Keratinocyte (primary cell): ENCODE data around the gene MLF1. TPM values are rescaled to one million over a fixed set of nuclear protein-coding genes. Genes with fewer than 3 reads are reported as not detected.

Experiments
- DNase-seq: peaks from one replicate; pipeline ENCODE4 v3.0.0-alpha.2; 2011; ENCODE audit warnings: low read depth, missing footprints, low spot score
- FAIRE-seq: peaks from 2 replicates; lab custom pipeline; 2011; peaks lifted over from hg19 to GRCh38; lab: Jason Lieb, UNC
- H2AFZ ChIP-seq: 2 replicates; pipeline ENCODE4 v1.6.0; 2012; ENCODE audit warnings: low read length, control low read depth, inconsistent platforms; ENCODE audit not compliant: control insufficient read depth
- H3K27ac ChIP-seq: 2 replicates; pipeline ENCODE4 v1.5.1; 2011; ENCODE audit warnings: low read length; ENCODE audit not compliant: control insufficient read depth, insufficient read depth
- H3K27me3 ChIP-seq: 3 replicates; pipeline ENCODE4 v1.6.0; 2011; ENCODE audit warnings: low read length; ENCODE audit not compliant: control insufficient read depth, insufficient read depth; ENCODE audit errors: extremely low read depth
- H3K36me3 ChIP-seq, 2 experiments: 2 replicates in 1 of 2; 3 replicates in 1 of 2; pipeline ENCODE4 v1.5.1; 2011; ENCODE audit warnings: low read length in 2 of 2, mild to moderate bottlenecking in 1 of 2; ENCODE audit not compliant: control insufficient read depth in 2 of 2, insufficient read depth in 2 of 2; ENCODE audit errors: extremely low read depth in 1 of 2
- H3K4me1 ChIP-seq: 3 replicates; pipeline ENCODE4 v1.5.1; 2011; ENCODE audit warnings: low read length; ENCODE audit not compliant: control insufficient read depth, insufficient read depth; ENCODE audit errors: extremely low read depth
- H3K4me2 ChIP-seq: 3 replicates; pipeline ENCODE4 v1.6.0; 2011; ENCODE audit warnings: low read depth, low read length; ENCODE audit not compliant: control insufficient read depth, insufficient read depth; ENCODE audit errors: extremely low read depth
- H3K4me3 ChIP-seq, 3 experiments: fragments of 200-600 bp in 1 of 3; sonication (generic) in 1 of 3; 2 replicates in 2 of 3; 3 replicates in 1 of 3; pipeline ENCODE4 v1.5.1; 2011 to 2016; ENCODE audit warnings: low read length in 3 of 3, mild to moderate bottlenecking in 3 of 3, control low read depth in 2 of 3, inconsistent platforms in 1 of 3, low read depth in 1 of 3, mixed read lengths in 1 of 3, mixed run types in 1 of 3, moderate library complexity in 1 of 3; ENCODE audit not compliant: control insufficient read depth in 2 of 3, insufficient read depth in 2 of 3; ENCODE audit errors: extremely low read depth in 1 of 3
- H3K79me2 ChIP-seq: 2 replicates; pipeline ENCODE4 v1.6.0; 2012; ENCODE audit warnings: low read length; ENCODE audit not compliant: control insufficient read depth, insufficient read depth
- H3K9ac ChIP-seq: 3 replicates; pipeline ENCODE4 v1.6.0; 2011; ENCODE audit warnings: low read length; ENCODE audit not compliant: control insufficient read depth, insufficient read depth; ENCODE audit errors: extremely low read depth
- H3K9me1 ChIP-seq: 3 replicates; pipeline ENCODE4 v1.6.0; 2011; ENCODE audit warnings: low read length; ENCODE audit not compliant: control insufficient read depth, insufficient read depth; ENCODE audit errors: extremely low read depth
- H3K9me3 ChIP-seq: 2 replicates; pipeline ENCODE4 v1.5.1; 2012; ENCODE audit warnings: low read depth, low read length; ENCODE audit not compliant: control insufficient read depth
- H4K20me1 ChIP-seq: 3 replicates; pipeline ENCODE4 v1.6.0; 2011; ENCODE audit warnings: low read length; ENCODE audit not compliant: control insufficient read depth, insufficient read depth; ENCODE audit errors: extremely low read depth
- CTCF ChIP-seq, 3 experiments: IDR thresholded peaks in 1 of 3; conservative IDR thresholded peaks in 1 of 3; optimal IDR thresholded peaks in 1 of 3; 2 replicates in 2 of 3; 3 replicates in 1 of 3; pipeline versions ENCODE3 to v1.5.1; 2011; ENCODE audit warnings: low read length in 3 of 3, mild to moderate bottlenecking in 3 of 3, moderate library complexity in 2 of 3, control low read depth in 1 of 3, inconsistent platforms in 1 of 3; ENCODE audit not compliant: insufficient read depth in 2 of 3; ENCODE audit errors: extremely low read depth in 1 of 3
- EZH2 ChIP-seq: IDR thresholded peaks from one replicate; pipeline ENCODE4 v1.6.1; 2012; ENCODE audit warnings: inconsistent platforms, mild to moderate bottlenecking, low read length, moderate library complexity
- dilution Hi-C: fragments of 300-500 bp; cut with MboI; formaldehyde crosslinking; loops from one replicate; pipeline ENCODE4 v1.7.0; 2020; ENCODE audit warnings: low sequenced_read_pairs; ENCODE audit not compliant: extremely low pct_ligation_motif_present
- polyA plus RNA-seq, 5 experiments: library from polyadenylated mRNA; depleted of rRNA in 3 of 5; stranded (reverse) in 3 of 5; stranded (forward) in 1 of 5; unstranded in 1 of 5; fragments of >200 nt; gene quantifications; 1 replicate in 1 of 5; 2 replicates in 3 of 5; 3 replicates in 1 of 5; pipeline versions ENCODE4 v1.2.1 to v1.2.3, GENCODE V29; 2011 to 2012; ENCODE audit warnings: missing spikeins in 2 of 5, low read depth in 1 of 5, low replicate concordance in 1 of 5

Gene MLF1
- polyA plus RNA-seq, 1 donor (not counting 4 experiments of a cell fraction or from before 2014, with no cell fraction given) = 11.8 TPM

DNA sequence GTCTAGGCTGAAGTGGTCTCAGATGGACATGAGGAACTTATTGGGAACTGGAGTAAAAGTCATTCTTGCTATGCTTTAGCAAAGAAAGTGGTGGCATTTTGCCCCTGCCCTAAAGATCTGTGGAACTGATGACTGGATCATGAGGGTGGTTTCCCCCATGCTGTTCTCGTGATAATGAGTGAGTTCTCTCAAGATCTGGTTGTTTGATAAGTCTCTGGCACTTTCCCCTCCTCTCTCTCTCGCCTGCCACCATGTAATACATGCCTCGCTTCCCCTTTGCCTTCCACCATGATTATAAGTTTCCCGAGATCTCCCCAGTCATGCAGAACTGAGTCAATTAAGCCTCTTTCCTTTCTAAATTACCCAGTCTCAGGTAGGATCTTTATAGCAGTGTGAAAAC lies 11.5 kb upstream of the MLF1 start:
- Histone ChIP-seq H2AFZ (no peak overlapping the region), H3K4me1 (no peaks in the 10 kb centered on the region), H4K20me1 (no peaks in the 10 kb centered on the region), H3K36me3 (no peaks in the 10 kb centered on the region), H3K4me2 (no peak overlapping the region), H3K9me3 (no peaks in the 10 kb centered on the region), H3K9me1 (no peaks in the 10 kb centered on the region), H3K9ac (no peak overlapping the region), H3K27ac (no peak overlapping the region), H3K79me2 (no peaks in the 10 kb centered on the region), H3K27me3 (no peaks in the 10 kb centered on the region), H3K4me3 (no peak overlapping the region)
- no peak for TF ChIP-seq CTCF (optimal IDR thresholded peaks at IDR 0.05 in 1 of 3, IDR thresholded peaks at IDR 0.05 in 1 of 3, conservative IDR thresholded peaks at IDR 0.05 in 1 of 3; ENCODE audit: extremely low read depth in 1 of 3, insufficient read depth in 2 of 3, low read length in 3 of 3)
- no peak for TF ChIP-seq EZH2
- no peak for DNase-seq
- no peak for FAIRE-seq
- dilution Hi-C loops = no loop called here

- no peak overlapping the region for H3K4me3 ChIP-seq
- no peak overlapping the region for H3K9ac ChIP-seq
- no peaks in the 10 kb centered on the region for H4K20me1 ChIP-seq
- no peaks in the 10 kb centered on the region for H3K27me3 ChIP-seq
- no peak for FAIRE-seq
- DNase-seq = no peak
- TF ChIP-seq CTCF (optimal IDR thresholded peaks at IDR 0.05 in 1 of 3, IDR thresholded peaks at IDR 0.05 in 1 of 3, conservative IDR thresholded peaks at IDR 0.05 in 1 of 3; ENCODE audit: extremely low read depth in 1 of 3, insufficient read depth in 2 of 3, low read length in 3 of 3) (no peak), EZH2 (no peak)
- no peak overlapping the region for H3K4me2 ChIP-seq
- no peaks in the 10 kb centered on the region for H3K4me1 ChIP-seq
- H2AFZ ChIP-seq = no peak overlapping the region
- dilution Hi-C loops = no loop called here
- H3K9me3 ChIP-seq = no peaks in the 10 kb centered on the region
- no peaks in the 10 kb centered on the region for H3K9me1 ChIP-seq
- H3K79me2 ChIP-seq = no peaks in the 10 kb centered on the region
- no peaks in the 10 kb centered on the region for H3K36me3 ChIP-seq
- no peak overlapping the region for H3K27ac ChIP-seq
These were observed 10.0 kb upstream of the MLF1 start for GRCh38 chr3:158560979-158561378.
